HL-60 (cell line): ENCODE data around the gene VASP.

Experiments used
- DNase-seq, 2 experiments: peaks; one replicate each; pipeline ENCODE4 v3.0.0-alpha.2; 2010 to 2020; ENCODE audit warnings: low read depth in 1 of 2, low spot score in 1 of 2
- H3K27ac ChIP-seq: fragments of 250-450 bp; sonication (Bioruptor Pico); replicated peaks from 2 replicates; pipeline ENCODE4 v1.5.1; 2020; ENCODE audit warnings: mild to moderate bottlenecking, moderate library complexity
- H3K27me3 ChIP-seq: fragments of 250-450 bp; sonication (Bioruptor Pico); 2 replicates; pipeline ENCODE4 v1.5.1; 2021; ENCODE audit warnings: mild to moderate bottlenecking, moderate library complexity; ENCODE audit not compliant: insufficient read depth, poor library complexity, severe bottlenecking
- H3K4me3 ChIP-seq: replicated peaks from 2 replicates; pipeline ENCODE4 v1.5.1; 2011; ENCODE audit warnings: mild to moderate bottlenecking, control low read depth, low read length; ENCODE audit not compliant: insufficient read depth
- CTCF ChIP-seq: IDR thresholded peaks from one replicate; pipeline ENCODE4 v1.5.1; 2011; ENCODE audit warnings: low read length, control low read depth, inconsistent platforms; ENCODE audit not compliant: insufficient read depth
- GABPA ChIP-seq: IDR thresholded peaks from 2 replicates; pipeline ENCODE4 v1.6.1; 2012; ENCODE audit warnings: low read depth
- POLR2AphosphoS5 ChIP-seq: IDR thresholded peaks from 2 replicates; pipeline ENCODE4 v1.6.1; 2012; ENCODE audit warnings: low read depth
- SPI1 ChIP-seq: IDR thresholded peaks from 2 replicates; pipeline ENCODE4 v1.6.1; 2012; ENCODE audit warnings: low read depth, mild to moderate bottlenecking, borderline replicate concordance
- TF ChIP-seq, protein P1 (sequence below): IDR thresholded peaks from 2 replicates; pipeline ENCODE4 v1.6.1; 2012; ENCODE audit warnings: low read depth; ENCODE audit not compliant: insufficient replicate concordance

The VASP gene

GRCh38 chr19:45574526-45574925 lies 67.2 kb downstream of the VASP start:
- TF ChIP-seq GABPA = no peak
- TF ChIP-seq CTCF = no peak
- no peak for TF ChIP-seq POLR2AphosphoS5
- no peak for TF ChIP-seq SPI1
- TF ChIP-seq, protein P1, sequence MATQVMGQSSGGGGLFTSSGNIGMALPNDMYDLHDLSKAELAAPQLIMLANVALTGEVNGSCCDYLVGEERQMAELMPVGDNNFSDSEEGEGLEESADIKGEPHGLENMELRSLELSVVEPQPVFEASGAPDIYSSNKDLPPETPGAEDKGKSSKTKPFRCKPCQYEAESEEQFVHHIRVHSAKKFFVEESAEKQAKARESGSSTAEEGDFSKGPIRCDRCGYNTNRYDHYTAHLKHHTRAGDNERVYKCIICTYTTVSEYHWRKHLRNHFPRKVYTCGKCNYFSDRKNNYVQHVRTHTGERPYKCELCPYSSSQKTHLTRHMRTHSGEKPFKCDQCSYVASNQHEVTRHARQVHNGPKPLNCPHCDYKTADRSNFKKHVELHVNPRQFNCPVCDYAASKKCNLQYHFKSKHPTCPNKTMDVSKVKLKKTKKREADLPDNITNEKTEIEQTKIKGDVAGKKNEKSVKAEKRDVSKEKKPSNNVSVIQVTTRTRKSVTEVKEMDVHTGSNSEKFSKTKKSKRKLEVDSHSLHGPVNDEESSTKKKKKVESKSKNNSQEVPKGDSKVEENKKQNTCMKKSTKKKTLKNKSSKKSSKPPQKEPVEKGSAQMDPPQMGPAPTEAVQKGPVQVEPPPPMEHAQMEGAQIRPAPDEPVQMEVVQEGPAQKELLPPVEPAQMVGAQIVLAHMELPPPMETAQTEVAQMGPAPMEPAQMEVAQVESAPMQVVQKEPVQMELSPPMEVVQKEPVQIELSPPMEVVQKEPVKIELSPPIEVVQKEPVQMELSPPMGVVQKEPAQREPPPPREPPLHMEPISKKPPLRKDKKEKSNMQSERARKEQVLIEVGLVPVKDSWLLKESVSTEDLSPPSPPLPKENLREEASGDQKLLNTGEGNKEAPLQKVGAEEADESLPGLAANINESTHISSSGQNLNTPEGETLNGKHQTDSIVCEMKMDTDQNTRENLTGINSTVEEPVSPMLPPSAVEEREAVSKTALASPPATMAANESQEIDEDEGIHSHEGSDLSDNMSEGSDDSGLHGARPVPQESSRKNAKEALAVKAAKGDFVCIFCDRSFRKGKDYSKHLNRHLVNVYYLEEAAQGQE = no peak

GRCh38 chr19:45575216-45575615 lies 67.9 kb downstream of the VASP start:
- H3K4me3 ChIP-seq = no peak overlapping the region
- no peak overlapping the region for H3K27ac ChIP-seq
- H3K27me3 ChIP-seq = no peaks in the 10 kb centered on the region
- no peak for TF ChIP-seq POLR2AphosphoS5
- TF ChIP-seq SPI1 = no peak
- TF ChIP-seq, protein P1 = no peak
- TF ChIP-seq CTCF = no peak
- no peak for TF ChIP-seq GABPA
- DNase-seq = no peak

More at GRCh38 chr19:45574526-45574925, 67.2 kb downstream of the VASP start:
- Histone ChIP-seq H3K27me3 (no peaks in the 10 kb centered on the region), H3K4me3 (no peak overlapping the region), H3K27ac (no peak overlapping the region)
- DNase-seq = no peak
